GM23338 (cell line): ENCODE results near the gene ZDHHC9. TPM values are rescaled to one million over a fixed set of nuclear protein-coding genes. Genes with fewer than 3 reads are reported as not detected.

ENCODE experiments used
- ATAC-seq: fragments of 200-7000 bp; cut with Tn5 transposase; 3 replicates; pipeline ENCODE4 v1.9.1; 2020
- DNase-seq: peaks from one replicate; pipeline ENCODE4 v3.0.0-alpha.2; 2015; ENCODE audit warnings: low spot score
- H2AFZ ChIP-seq: fragments of 200-600 bp; sonication (generic); 2 replicates; pipeline ENCODE4 v1.8.0; 2016; ENCODE audit warnings: antibody characterized with exemption, mild to moderate bottlenecking, moderate library complexity
- H3F3A ChIP-seq: fragments of 200-600 bp; sonication (generic); replicated peaks from 2 replicates; pipeline ENCODE4 v1.8.0; 2017; ENCODE audit warnings: antibody characterized with exemption, mixed run types, low read depth
- H3K27ac ChIP-seq: fragments of 200-600 bp; sonication (generic); 2 replicates; pipeline ENCODE4 v1.6.1; 2016; ENCODE audit warnings: low read depth
- H3K27me3 ChIP-seq: fragments of 200-600 bp; sonication (generic); 2 replicates; pipeline ENCODE4 v1.8.0; 2016; ENCODE audit warnings: mild to moderate bottlenecking, mixed run types, moderate library complexity; ENCODE audit not compliant: insufficient read depth
- H3K36me3 ChIP-seq: fragments of 200-600 bp; sonication (generic); 2 replicates; pipeline ENCODE4 v1.8.0; 2016; ENCODE audit warnings: mild to moderate bottlenecking; ENCODE audit not compliant: insufficient read depth
- H3K4me1 ChIP-seq: fragments of 200-600 bp; sonication (generic); 2 replicates; pipeline ENCODE4 v1.8.0; 2016; ENCODE audit warnings: mild to moderate bottlenecking, moderate library complexity; ENCODE audit not compliant: insufficient read depth
- H3K4me2 ChIP-seq: fragments of 200-600 bp; sonication (generic); 2 replicates; pipeline ENCODE4 v1.7.1; 2017; ENCODE audit warnings: mixed run types
- H3K4me3 ChIP-seq: fragments of 200-600 bp; sonication (generic); 2 replicates; pipeline ENCODE4 v1.6.1; 2016; ENCODE audit warnings: mixed run types
- H3K79me2 ChIP-seq: fragments of 200-600 bp; sonication (generic); replicated peaks from 2 replicates; pipeline ENCODE4 v1.8.0; 2017; ENCODE audit warnings: mild to moderate bottlenecking; ENCODE audit not compliant: insufficient read depth
- H3K9me2 ChIP-seq: fragments of 200-600 bp; sonication (generic); 2 replicates; pipeline ENCODE4 v1.8.0; 2017; ENCODE audit not compliant: insufficient read depth
- H4K20me1 ChIP-seq: fragments of 200-600 bp; sonication (generic); replicated peaks from 2 replicates; pipeline ENCODE4 v1.8.0; 2017; ENCODE audit warnings: mild to moderate bottlenecking; ENCODE audit not compliant: insufficient read depth
- H3K27ac Mint-ChIP-seq: 2 replicates; pipeline ENCODE4 v1.8.0; 2020; ENCODE audit warnings: inconsistent platforms, mild to moderate bottlenecking, moderate library complexity, mixed read lengths
- H3K27me3 Mint-ChIP-seq: 3 replicates; pipeline ENCODE4 v1.8.0; 2022; ENCODE audit warnings: low read depth, mild to moderate bottlenecking, moderate library complexity, mixed read lengths, inconsistent platforms; ENCODE audit not compliant: insufficient read depth, poor library complexity
- H3K36me3 Mint-ChIP-seq: 3 replicates; pipeline ENCODE4 v1.8.0; 2021; ENCODE audit warnings: low read depth, mild to moderate bottlenecking, inconsistent platforms, moderate library complexity, mixed read lengths
- H3K4me1 Mint-ChIP-seq: 3 replicates; pipeline ENCODE4 v1.8.0; 2020; ENCODE audit warnings: mild to moderate bottlenecking, inconsistent platforms, mixed read lengths
- H3K4me3 Mint-ChIP-seq: 3 replicates; pipeline ENCODE4 v1.8.0; 2021; ENCODE audit warnings: moderate library complexity, mild to moderate bottlenecking, inconsistent platforms, mixed read lengths
- H3K9me3 Mint-ChIP-seq: 3 replicates; pipeline ENCODE4 v1.8.0; 2020; ENCODE audit warnings: moderate library complexity, mild to moderate bottlenecking, inconsistent platforms, mixed read lengths
- CREB1 ChIP-seq: fragments of 250-450 bp; sonication (Bioruptor Pico); IDR thresholded peaks from 2 replicates; pipeline ENCODE4 v1.5.0; 2020; ENCODE audit warnings: low read depth, mild to moderate bottlenecking, moderate library complexity
- CTCF ChIP-seq, 2 experiments: fragments of 200-600 bp in 1 of 2; sonication (generic) in 1 of 2; conservative IDR thresholded peaks; 2 replicates each; pipeline versions ENCODE4 v1.5.1 to v1.6.1; 2016 to 2017; ENCODE audit warnings: antibody characterized with exemption in 2 of 2, low read depth in 2 of 2, mild to moderate bottlenecking in 2 of 2, moderate library complexity in 1 of 2
- ETS1 ChIP-seq: IDR thresholded peaks from 2 replicates; pipeline ENCODE4 v1.6.1; 2016; ENCODE audit warnings: antibody characterized with exemption
- EZH2 ChIP-seq: fragments of 200-600 bp; sonication (generic); IDR thresholded peaks from one replicate; pipeline ENCODE4 v1.8.0; 2017; ENCODE audit warnings: antibody characterized with exemption, mild to moderate bottlenecking, low read depth; ENCODE audit not compliant: unreplicated experiment
- EZH2phosphoT487 ChIP-seq: fragments of 200-600 bp; sonication (generic); IDR thresholded peaks from one replicate; pipeline ENCODE4 v1.8.1; 2018; ENCODE audit warnings: antibody characterized with exemption; ENCODE audit not compliant: unreplicated experiment
- JUNB ChIP-seq: IDR thresholded peaks from one replicate; pipeline ENCODE4 v1.6.1; 2016; ENCODE audit warnings: antibody characterized with exemption; ENCODE audit not compliant: unreplicated experiment
- NANOG ChIP-seq: IDR thresholded peaks from 2 replicates; pipeline ENCODE4 v1.6.1; 2016; ENCODE audit warnings: antibody characterized with exemption, borderline replicate concordance
- POLR2AphosphoS5 ChIP-seq: IDR thresholded peaks from 2 replicates; pipeline ENCODE4 v1.6.1; 2016; ENCODE audit warnings: antibody characterized with exemption, low read depth
- REST ChIP-seq: IDR thresholded peaks from one replicate; pipeline ENCODE4 v1.6.1; 2018; ENCODE audit warnings: antibody characterized with exemption; ENCODE audit not compliant: unreplicated experiment
- STAT1 ChIP-seq: IDR thresholded peaks from one replicate; pipeline ENCODE4 v1.6.1; 2016; ENCODE audit warnings: antibody characterized with exemption; ENCODE audit not compliant: unreplicated experiment
- ZNF114 ChIP-seq: fragments of 250-450 bp; sonication (Bioruptor Pico); IDR thresholded peaks from 2 replicates; pipeline ENCODE4 v1.5.0; 2020; ENCODE audit warnings: mild to moderate bottlenecking, moderate library complexity
- ZNF331 ChIP-seq: fragments of 250-450 bp; sonication (Bioruptor Pico); IDR thresholded peaks from 2 replicates; pipeline ENCODE4 v1.5.0; 2020; ENCODE audit warnings: low read depth, mild to moderate bottlenecking, moderate library complexity
- polyA plus RNA-seq: library from polyadenylated mRNA; unstranded; fragments of >200 nt; fragmentation: Nextera tagmentation; extraction: Ambion mirVana; gene quantifications from 2 replicates; pipeline ENCODE4 v1.2.1, GENCODE V29; 2016
- total RNA-seq: library from RNA; depleted of rRNA; stranded (reverse); fragments of >200 nt; shearing (Covaris generic); gene quantifications from 2 replicates; pipeline ENCODE4 v1.2.3, GENCODE V29; 2014

The ZDHHC9 gene
- total and polyA plus RNA-seq, 2 experiments from 2014 or later = 14.2 to 17.6 TPM

GRCh38 chrX:129831091-129831885 is 12.4 kb downstream of the ZDHHC9 start (continued):
- TF ChIP-seq CTCF (conservative IDR thresholded peaks at IDR 0.05; ENCODE audit: low read depth in 2 of 2) (no peak), REST (no peak), EZH2 (no peak), CREB1 (no peak)

- no peaks in the 10 kb centered on the region for H3K36me3 ChIP-seq
- no peak overlapping the region for H3K4me3 ChIP-seq
- no peaks in the 10 kb centered on the region for H3K9me2 ChIP-seq
- H4K20me1 ChIP-seq = no peaks in the 10 kb centered on the region
- ATAC-seq (no peak), DNase-seq (no peak)
- peaks cover 4% of the 10 kb centered on the region; the same call in 1 of the 3 replicates for H3K4me1 Mint-ChIP-seq
- no peaks in the 10 kb centered on the region for H3K9me3 Mint-ChIP-seq
- H3K27me3 ChIP-seq = no peaks in the 10 kb centered on the region
- peaks cover 4% of the 10 kb centered on the region for H3K27me3 Mint-ChIP-seq
- no peaks in the 10 kb centered on the region for H3F3A ChIP-seq
- no peak overlapping the region for H3K27ac Mint-ChIP-seq
- no peak overlapping the region for H3K4me3 Mint-ChIP-seq
- H2AFZ ChIP-seq = no peak overlapping the region
- H3K36me3 Mint-ChIP-seq = peaks cover 25% of the 10 kb centered on the region
- no peak overlapping the region for H3K4me2 ChIP-seq
- no peak overlapping the region for H3K27ac ChIP-seq
- peaks cover 4% of the 10 kb centered on the region; the same call in 1 of the 2 replicates for H3K79me2 ChIP-seq
- H3K4me1 ChIP-seq = no peaks in the 10 kb centered on the region
- TF ChIP-seq ZNF114 (CRISPR knock-in tag) (no peak), REST (no peak), CTCF (conservative IDR thresholded peaks at IDR 0.05; ENCODE audit: low read depth in 2 of 2) (no peak), NANOG (no peak), ETS1 (no peak), ZNF331 (CRISPR knock-in tag) (no peak), CREB1 (no peak), JUNB (no peak), POLR2AphosphoS5 (no peak), STAT1 (no peak), EZH2phosphoT487 (no peak)
Measured at GRCh38 chrX:129830494-129830893, 13.2 kb downstream of the ZDHHC9 start.
